Skin epidermis (tissue), 12 donors: ENCODE results near the gene NDUFB5.
A peak's percentile ranks its signal among the peaks of the same experiment; 100 is the strongest.
"Not testable (repeated sequence)": the region's sequence is repeated elsewhere in the genome, so short reads cannot be mapped to it uniquely, and the experiment has no call there.

Experiments
- H3K27ac ChIP-seq, 21 experiments: fragments of 200-600 bp; sonication (generic) in 11 of 21; one replicate each; pipeline ENCODE4 v1.5.0; 2020; ENCODE audit warnings: mild to moderate bottlenecking in 3 of 21, inconsistent platforms in 2 of 21, moderate library complexity in 2 of 21
- H3K4me3 ChIP-seq, 7 experiments: fragments of 200-600 bp; sonication (generic) in 2 of 7; one replicate each; pipeline ENCODE4 v1.5.0; 2020; ENCODE audit warnings: inconsistent platforms in 2 of 7, mild to moderate bottlenecking in 2 of 7, moderate library complexity in 1 of 7

The NDUFB5 gene

GRCh38 chr3:179622023-179622422 is 17.4 kb downstream of the NDUFB5 start:
- H3K4me3 ChIP-seq: no peak overlapping the region
- H3K27ac ChIP-seq: no peak overlapping the region

- H3K27ac ChIP-seq: no peak overlapping the region
- H3K4me3 ChIP-seq: no peak overlapping the region
Observed at GRCh38 chr3:179624451-179624850, 19.9 kb downstream of the NDUFB5 start.

- Histone ChIP-seq H3K4me3 (no peak overlapping the region), H3K27ac (no peak overlapping the region)
Observed at GRCh38 chr3:179630753-179631451, 26.3 kb downstream of the NDUFB5 start.

- no peak overlapping the region for H3K27ac ChIP-seq
- H3K4me3 ChIP-seq: no peak overlapping the region
Observed at GRCh38 chr3:179640469-179640868, 35.9 kb downstream of the NDUFB5 start.

- no peak overlapping the region for H3K27ac ChIP-seq
- no peak overlapping the region for H3K4me3 ChIP-seq
Observed at GRCh38 chr3:179642871-179643270, 38.3 kb downstream of the NDUFB5 start.

- not testable (repeated sequence) for H3K27ac ChIP-seq, H3K4me3 ChIP-seq
Observed at GRCh38 chr3:179643837-179644236, 39.2 kb downstream of the NDUFB5 start.

- Histone ChIP-seq H3K27ac (no peak overlapping the region), H3K4me3 (no peak overlapping the region)
Observed at GRCh38 chr3:179646177-179646576, 41.6 kb downstream of the NDUFB5 start.

- Histone ChIP-seq H3K4me3 (peak overlapping the region in 6 of 7 experiments; percentile 53 to 79 (median 64)), H3K27ac (peak overlapping the region in 11 of 21 experiments; percentile 10 to 93 (median 85))
Observed at GRCh38 chr3:179651687-179652446, 47.3 kb downstream of the NDUFB5 start.

GRCh38 chr3:179652447-179653095 is 48.0 kb downstream of the NDUFB5 start, which contains the start of gene USP13:
USP13 (plus strand) TSS chr3:179653040; CDS start chr3:179653226, 186 bp downstream.
- Histone ChIP-seq H3K4me3 (peak within 1 kb of the TSS; percentile 53 to 85 (median 68)), H3K27ac (peak within 1 kb of the TSS; percentile 39 to 93 (median 84))

GRCh38 chr3:179653096-179653797 is 48.7 kb downstream of the NDUFB5 start:
- peak overlapping the region; percentile 53 to 85 (median 68) for H3K4me3 ChIP-seq

GRCh38 chr3:179655236-179655635 is 50.6 kb downstream of the NDUFB5 start:
- Histone ChIP-seq H3K4me3 (no peak overlapping the region), H3K27ac (no peak overlapping the region)

More at GRCh38 chr3:179653096-179653797, 48.7 kb downstream of the NDUFB5 start:
- peak overlapping the region; percentile 39 to 93 (median 84) for H3K27ac ChIP-seq

GRCh38 chr3:179658606-179659005 is 54.0 kb downstream of the NDUFB5 start:
- Histone ChIP-seq H3K27ac (no peak overlapping the region), H3K4me3 (no peak overlapping the region)

GRCh38 chr3:179660872-179661271 is 56.3 kb downstream of the NDUFB5 start:
- H3K4me3 ChIP-seq: no peak overlapping the region
- H3K27ac ChIP-seq: no peak overlapping the region

GRCh38 chr3:179661777-179662176 is 57.2 kb downstream of the NDUFB5 start:
- H3K4me3 ChIP-seq: no peak overlapping the region
- no peak overlapping the region for H3K27ac ChIP-seq

- H3K27ac ChIP-seq: no peak overlapping the region
- H3K4me3 ChIP-seq: no peak overlapping the region
Observed at GRCh38 chr3:179663093-179663492, 58.5 kb downstream of the NDUFB5 start.

GRCh38 chr3:179666030-179666429 is 61.4 kb downstream of the NDUFB5 start:
- no peak overlapping the region for H3K27ac ChIP-seq

GRCh38 chr3:179666436-179667035 is 61.9 kb downstream of the NDUFB5 start:
- H3K4me3 ChIP-seq: no peak overlapping the region

More at GRCh38 chr3:179666030-179666429, 61.4 kb downstream of the NDUFB5 start:
- no peak overlapping the region for H3K4me3 ChIP-seq

GRCh38 chr3:179668429-179668828 is 63.8 kb downstream of the NDUFB5 start:
- Histone ChIP-seq H3K4me3 (no peak overlapping the region), H3K27ac (no peak overlapping the region)

More at GRCh38 chr3:179666436-179667035, 61.9 kb downstream of the NDUFB5 start:
- peak overlapping the region in 1 of 21 experiments; percentile 1 for H3K27ac ChIP-seq

GRCh38 chr3:179670311-179670710 is 65.7 kb downstream of the NDUFB5 start:
- Histone ChIP-seq H3K27ac (no peak overlapping the region), H3K4me3 (no peak overlapping the region)
